Small intestine (tissue), 4 donors: Measurements from ENCODE around the gene TPGS2. TPM values are rescaled to one million over a fixed set of nuclear protein-coding genes. Genes with fewer than 3 reads are reported as not detected.

ENCODE experiments used
- polyA plus RNA-seq, 4 donors: library from polyadenylated mRNA; stranded (reverse) in 3 of 4; unstranded in 1 of 4; fragments of 200-250 nt in 3 of 4; fragments of 120-200 nt in 1 of 4; gene quantifications; one replicate each; pipeline versions ENCODE4 v1.2.1 to v1.2.3, GENCODE V29; 2013
- donor health status: healthy with polysubstance abuse.
- donor health status: Bipolar disorder and iron deficiency.
- donor health status: healthy.

TPGS2 gene
- polyA plus RNA-seq, 4 donors, result 31.8 to 66.2 (median 47.3) TPM

Other genes starting within 250 kb of the TPGS2 start
- 1 to 10 TPM; 1.8 to 6.8 (median 2.6) TPM for gene KIAA1328, start 125 bp upstream of the TPGS2 start, polyA plus RNA-seq